ENCODE data around the gene NISCH. TPM values are rescaled to one million over a fixed set of nuclear protein-coding genes. Genes with fewer than 3 reads are reported as not detected.

The NISCH gene
- total RNA-seq, 2 experiments from 2014 or later = 55.0 to 57.3 TPM

GRCh38 chr3:52517796-52518722 lies 62.7 kb downstream of the NISCH start:
- no peak overlapping the region for H3K27ac Mint-ChIP-seq

GRCh38 chr3:52518723-52519444 lies 63.5 kb downstream of the NISCH start:
- Mint-ChIP-seq H3K4me1 (no peaks in the 10 kb centered on the region), H3K27ac (no peak overlapping the region), H3K27me3 (no peaks in the 10 kb centered on the region), H3K4me3 (no peak overlapping the region), H3K36me3 (no peaks in the 10 kb centered on the region), H3K9me3 (no peaks in the 10 kb centered on the region)
- no peak for DNase-seq

More at GRCh38 chr3:52517796-52518722, 62.7 kb downstream of the NISCH start:
- H3K27me3 Mint-ChIP-seq = no peaks in the 10 kb centered on the region
- H3K36me3 Mint-ChIP-seq = no peaks in the 10 kb centered on the region
- H3K4me1 Mint-ChIP-seq = no peaks in the 10 kb centered on the region
- DNase-seq = no peak
- no peaks in the 10 kb centered on the region for H3K9me3 Mint-ChIP-seq
- H3K4me3 Mint-ChIP-seq = no peak overlapping the region

GRCh38 chr3:52519445-52520140 lies 64.2 kb downstream of the NISCH start:
- H3K4me3 Mint-ChIP-seq = no peak overlapping the region
- H3K36me3 Mint-ChIP-seq = peaks cover 6% of the 10 kb centered on the region
- no peak for DNase-seq
- no peaks in the 10 kb centered on the region for H3K4me1 Mint-ChIP-seq
- no peaks in the 10 kb centered on the region for H3K9me3 Mint-ChIP-seq
- H3K27me3 Mint-ChIP-seq = no peaks in the 10 kb centered on the region
- H3K27ac Mint-ChIP-seq = no peak overlapping the region

- H3K4me1 Mint-ChIP-seq = no peaks in the 10 kb centered on the region
- H3K27ac Mint-ChIP-seq = no peak overlapping the region
- H3K9me3 Mint-ChIP-seq = no peaks in the 10 kb centered on the region
- no peak for DNase-seq
- no peaks in the 10 kb centered on the region for H3K27me3 Mint-ChIP-seq
- H3K4me3 Mint-ChIP-seq = no peak overlapping the region
- peaks cover 6% of the 10 kb centered on the region for H3K36me3 Mint-ChIP-seq
Observed at GRCh38 chr3:52520141-52520667, 64.8 kb downstream of the NISCH start.

- H3K4me3 Mint-ChIP-seq = no peak overlapping the region
- H3K27ac Mint-ChIP-seq = no peak overlapping the region
- peaks cover 6% of the 10 kb centered on the region for H3K36me3 Mint-ChIP-seq
- H3K27me3 Mint-ChIP-seq = no peaks in the 10 kb centered on the region
- DNase-seq = no peak
- H3K4me1 Mint-ChIP-seq = no peaks in the 10 kb centered on the region
- no peaks in the 10 kb centered on the region for H3K9me3 Mint-ChIP-seq
Observed at GRCh38 chr3:52520716-52521487, 65.5 kb downstream of the NISCH start.

GRCh38 chr3:52521488-52521824 lies 66.1 kb downstream of the NISCH start:
- peaks cover 6% of the 10 kb centered on the region for H3K36me3 Mint-ChIP-seq
- H3K27me3 Mint-ChIP-seq = no peaks in the 10 kb centered on the region

GRCh38 chr3:52521881-52522650 lies 66.7 kb downstream of the NISCH start:
- H3K36me3 Mint-ChIP-seq = peaks cover 6% of the 10 kb centered on the region
- H3K27ac Mint-ChIP-seq = no peak overlapping the region
- H3K27me3 Mint-ChIP-seq = no peaks in the 10 kb centered on the region
- DNase-seq = no peak
- H3K4me3 Mint-ChIP-seq = no peak overlapping the region
- H3K9me3 Mint-ChIP-seq = no peaks in the 10 kb centered on the region
- H3K4me1 Mint-ChIP-seq = no peaks in the 10 kb centered on the region

More at GRCh38 chr3:52521488-52521824, 66.1 kb downstream of the NISCH start:
- no peak overlapping the region for H3K4me3 Mint-ChIP-seq
- DNase-seq = no peak
- H3K4me1 Mint-ChIP-seq = no peaks in the 10 kb centered on the region
- H3K9me3 Mint-ChIP-seq = no peaks in the 10 kb centered on the region
- H3K27ac Mint-ChIP-seq = no peak overlapping the region

GRCh38 chr3:52522651-52523251 lies 67.3 kb downstream of the NISCH start:
- Mint-ChIP-seq H3K27ac (no peak overlapping the region), H3K4me3 (no peak overlapping the region), H3K9me3 (no peaks in the 10 kb centered on the region), H3K27me3 (no peaks in the 10 kb centered on the region), H3K4me1 (no peaks in the 10 kb centered on the region), H3K36me3 (peaks cover 6% of the 10 kb centered on the region)
- DNase-seq = no peak

GRCh38 chr3:52523386-52524257 lies 68.2 kb downstream of the NISCH start:
- Mint-ChIP-seq H3K4me3 (no peak overlapping the region), H3K27ac (no peak overlapping the region), H3K9me3 (no peaks in the 10 kb centered on the region), H3K4me1 (no peaks in the 10 kb centered on the region), H3K36me3 (peaks cover 6% of the 10 kb centered on the region), H3K27me3 (no peaks in the 10 kb centered on the region)
- no peak for DNase-seq

GRCh38 chr3:52524258-52524751 lies 68.9 kb downstream of the NISCH start:
- peaks cover 6% of the 10 kb centered on the region for H3K36me3 Mint-ChIP-seq
- no peaks in the 10 kb centered on the region for H3K9me3 Mint-ChIP-seq
- no peak for DNase-seq
- no peak overlapping the region for H3K27ac Mint-ChIP-seq
- H3K27me3 Mint-ChIP-seq = no peaks in the 10 kb centered on the region
- no peaks in the 10 kb centered on the region for H3K4me1 Mint-ChIP-seq
- H3K4me3 Mint-ChIP-seq = no peak overlapping the region

GRCh38 chr3:52524752-52525679 lies 69.6 kb downstream of the NISCH start:
- no peak for DNase-seq
- peaks cover 6% of the 10 kb centered on the region for H3K36me3 Mint-ChIP-seq
- no peak overlapping the region for H3K27ac Mint-ChIP-seq
- no peaks in the 10 kb centered on the region for H3K27me3 Mint-ChIP-seq
- H3K9me3 Mint-ChIP-seq = no peaks in the 10 kb centered on the region
- H3K4me3 Mint-ChIP-seq = no peak overlapping the region
- H3K4me1 Mint-ChIP-seq = no peaks in the 10 kb centered on the region
